Activated CD8-positive, alpha-beta memory T cell treated with anti-CD3 and anti-CD28 coated beads for 1 hour (primary cell): ENCODE measurements around the gene ADGRL3.
"Not testable (repeated sequence)": the region's sequence is repeated elsewhere in the genome, so short reads cannot be mapped to it uniquely, and the experiment has no call there.

ENCODE experiments used
- DNase-seq, 2 donors: peaks; one replicate each; pipeline ENCODE4 v3.0.0-alpha.2; 2020; ENCODE audit warnings: low read depth in 1 of 2; ENCODE audit errors: extremely low read depth in 1 of 2

Gene ADGRL3

GRCh38 chr4:61716426-61716825 is 516.3 kb downstream of the ADGRL3 start:
- DNase-seq: no peak

GRCh38 chr4:61723492-61723891 is 523.4 kb downstream of the ADGRL3 start:
- DNase-seq: no peak

GRCh38 chr4:61727286-61727685 is 527.2 kb downstream of the ADGRL3 start:
- DNase-seq: no peak

GRCh38 chr4:61734409-61734808 is 534.3 kb downstream of the ADGRL3 start:
- DNase-seq: no peak

- no peak for DNase-seq
Observed at GRCh38 chr4:61739887-61740286, 539.8 kb downstream of the ADGRL3 start.

- no peak for DNase-seq
Observed at GRCh38 chr4:61740886-61741285, 540.8 kb downstream of the ADGRL3 start.

GRCh38 chr4:61741327-61742096 is 541.4 kb downstream of the ADGRL3 start:
- no peak for DNase-seq

GRCh38 chr4:61750810-61751209 is 550.7 kb downstream of the ADGRL3 start:
- no peak for DNase-seq

GRCh38 chr4:61752617-61753016 is 552.5 kb downstream of the ADGRL3 start:
- no peak for DNase-seq

- no peak for DNase-seq
Observed at GRCh38 chr4:61753739-61754138, 553.6 kb downstream of the ADGRL3 start.

GRCh38 chr4:61756937-61757336 is 556.8 kb downstream of the ADGRL3 start:
- not testable (repeated sequence) for DNase-seq

- DNase-seq: not testable (repeated sequence)
Observed at GRCh38 chr4:61757983-61758382, 557.9 kb downstream of the ADGRL3 start.

- not testable (repeated sequence) for DNase-seq
Observed at GRCh38 chr4:61758596-61758995, 558.5 kb downstream of the ADGRL3 start.

- not testable (repeated sequence) for DNase-seq
Observed at GRCh38 chr4:61759245-61759644, 559.1 kb downstream of the ADGRL3 start.

- DNase-seq: not testable (repeated sequence)
Observed at GRCh38 chr4:61759885-61760284, 559.8 kb downstream of the ADGRL3 start.

GRCh38 chr4:61760820-61761219 is 560.7 kb downstream of the ADGRL3 start:
- DNase-seq: no peak

GRCh38 chr4:61762722-61763627 is 562.8 kb downstream of the ADGRL3 start:
- DNase-seq: no peak

- no peak for DNase-seq
Observed at GRCh38 chr4:61763682-61764081, 563.6 kb downstream of the ADGRL3 start.

- not testable (repeated sequence) for DNase-seq
Observed at GRCh38 chr4:61764090-61764489, 564.0 kb downstream of the ADGRL3 start.

- not testable (repeated sequence) for DNase-seq
Observed at GRCh38 chr4:61769444-61770167, 569.5 kb downstream of the ADGRL3 start.

- no peak for DNase-seq
Observed at GRCh38 chr4:61770456-61770855, 570.3 kb downstream of the ADGRL3 start.
